ENCODE results near the gene IKZF3.

GRCh38 chr17:39738983-39739884, 124.9 kb downstream of the IKZF3 start:
- TF ChIP-seq POLR2AphosphoS5 (IDR thresholded peaks at IDR 0.05) (peak in 2 of 3 donors; percentile 50 to 65), CTCF (IDR thresholded peaks at IDR 0.05) (no peak), EP300 (IDR thresholded peaks at IDR 0.05) (no peak), POLR2A (IDR thresholded peaks at IDR 0.05) (no peak)

Data from stomach (tissue), 4 donors.